GM19351 (cell line): ENCODE data around the gene PPP3R1.

Source experiments
- ATAC-seq: cut with Tn5 transposase; IDR thresholded peaks from one replicate; pipeline ENCODE4 v1.9.1; 2021; ENCODE audit warnings: mild to moderate bottlenecking, moderate library complexity; ENCODE audit not compliant: unreplicated experiment

The PPP3R1 gene

DNA sequence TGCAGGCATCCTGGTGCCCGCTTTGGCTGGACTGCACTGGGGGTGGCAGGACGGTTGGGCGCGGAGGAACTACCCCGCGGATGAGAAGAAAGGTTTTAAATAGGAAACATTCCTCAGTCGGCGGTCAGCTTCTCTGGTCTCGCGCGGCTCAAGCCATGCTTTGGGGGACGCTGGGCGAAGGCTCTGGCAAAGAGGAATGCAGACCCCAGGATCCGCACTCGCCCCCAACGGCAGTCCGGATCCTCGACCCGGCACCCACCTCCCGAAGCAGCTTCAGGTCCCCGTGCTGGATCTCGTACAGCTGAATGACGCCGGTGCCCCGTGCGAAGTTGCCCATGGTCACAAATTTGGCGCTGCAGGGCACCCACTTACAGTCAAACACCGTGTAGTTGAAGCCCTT is 95.3 kb downstream of the PPP3R1 start:
- peak; percentile 29 for ATAC-seq

DNA sequence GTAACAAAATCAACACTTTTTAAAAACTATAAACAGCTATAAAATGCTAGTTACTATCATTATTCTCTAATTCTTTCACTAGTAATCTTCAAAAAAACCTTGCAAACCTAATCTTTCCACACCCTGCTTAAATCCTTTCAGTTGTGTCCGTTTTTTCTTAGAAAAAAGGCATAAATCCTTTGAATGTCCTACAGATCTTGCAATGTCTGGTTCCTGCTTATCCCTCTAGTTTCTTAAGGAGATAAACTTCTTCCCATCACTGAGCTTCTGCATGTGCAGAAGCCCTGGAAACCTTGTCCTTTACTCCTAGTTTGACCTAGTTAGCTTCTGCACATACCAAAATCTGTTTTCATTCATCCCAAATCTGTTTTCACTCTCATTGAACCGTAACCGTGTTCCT is 95.9 kb downstream of the PPP3R1 start:
- ATAC-seq = no peak

- ATAC-seq = no peak
These were observed 96.7 kb downstream of the PPP3R1 start for GRCh38 chr2:68155618-68156017.

- no peak for ATAC-seq
These were observed 99.5 kb downstream of the PPP3R1 start for GRCh38 chr2:68152681-68153347.

DNA sequence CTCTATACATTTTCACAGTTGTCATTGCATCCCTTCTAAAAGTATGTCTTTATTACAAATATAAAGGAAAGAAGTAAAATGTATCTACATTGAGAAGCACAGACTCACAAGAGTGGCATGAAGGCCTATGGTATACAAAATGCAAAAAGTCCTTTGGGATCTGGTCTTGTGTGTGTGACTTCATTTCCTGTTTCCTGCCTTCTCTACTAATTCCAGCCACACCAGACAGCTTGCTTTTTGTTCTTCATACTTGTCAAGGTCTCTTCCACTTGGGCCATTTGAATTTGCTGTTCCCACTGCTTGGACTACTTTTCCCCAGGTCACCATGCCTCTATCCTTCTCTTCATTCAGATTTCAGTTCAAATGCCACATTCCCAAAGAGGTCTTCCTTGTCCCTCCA is 101.3 kb downstream of the PPP3R1 start:
- ATAC-seq = no peak

GRCh38 chr2:68141875-68142274 is 110.5 kb downstream of the PPP3R1 start:
- no peak for ATAC-seq

DNA sequence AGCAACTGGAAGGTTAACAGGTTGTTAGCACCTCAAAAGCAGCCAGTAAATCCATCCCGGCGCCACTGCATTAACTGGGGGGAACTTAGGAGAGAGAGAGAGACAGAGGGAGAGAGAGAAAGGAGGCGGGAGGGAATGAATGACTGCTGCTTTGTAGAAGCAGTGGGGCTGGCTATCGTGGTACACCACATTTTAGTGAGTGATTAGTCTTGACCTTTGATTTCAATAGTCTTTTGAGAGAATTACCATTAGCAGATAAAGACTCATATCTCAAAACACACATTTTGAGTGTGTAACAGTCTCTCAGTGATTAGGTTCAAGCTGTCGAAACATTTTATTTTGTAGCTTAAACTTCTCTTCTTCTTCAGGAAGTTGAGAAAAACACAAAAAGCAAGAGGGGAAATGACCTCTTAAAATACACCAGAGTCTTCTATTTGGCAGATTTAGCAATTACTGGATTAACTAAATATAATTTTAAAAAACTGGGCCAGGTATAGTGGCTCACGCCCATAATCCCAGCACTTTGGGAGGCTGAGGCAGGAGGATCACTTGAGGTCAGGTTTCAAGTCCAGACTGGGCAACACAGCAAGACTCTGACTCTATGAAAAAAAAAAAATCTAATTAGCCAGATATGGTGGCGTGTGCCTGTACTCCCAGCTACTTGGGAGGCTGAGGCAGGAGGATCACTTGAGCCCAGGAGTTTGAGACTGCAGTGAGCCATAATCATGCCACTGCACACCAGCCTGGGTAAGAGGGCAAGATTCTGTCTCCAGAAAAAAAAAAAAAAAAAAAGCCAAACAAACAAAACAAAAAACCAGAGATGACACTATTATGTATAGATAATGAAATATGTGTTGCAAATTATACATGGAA is 116.6 kb downstream of the PPP3R1 start:
- ATAC-seq = no peak

DNA sequence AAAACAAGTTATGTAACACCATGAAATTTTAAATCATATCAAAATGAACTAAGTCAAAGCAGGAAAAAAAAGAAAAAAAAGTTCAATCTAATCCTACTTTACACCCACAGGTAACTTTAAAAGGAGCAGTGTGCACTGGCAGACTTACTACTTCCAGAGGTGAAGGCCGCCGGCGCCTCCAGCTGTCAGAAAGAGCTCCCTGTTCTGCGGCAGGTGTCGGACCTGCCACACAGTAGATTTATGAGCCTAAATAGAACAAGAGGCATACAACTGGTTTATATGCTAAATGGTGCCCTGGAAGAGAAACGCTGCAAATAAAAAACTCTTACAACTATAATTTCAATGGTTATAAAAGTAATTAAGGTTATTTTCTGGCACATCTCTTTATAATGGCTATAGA is 117.8 kb downstream of the PPP3R1 start:
- ATAC-seq = no peak

GRCh38 chr2:68134120-68134519 is 118.2 kb downstream of the PPP3R1 start:
- ATAC-seq = no peak
